IPS DF 4.7 (cell line): Measurements from ENCODE around the gene MAN2B1.
"Not testable (repeated sequence)": the region's sequence is repeated elsewhere in the genome, so short reads cannot be mapped to it uniquely, and the experiment has no call there.

ENCODE experiments used
- DNase-seq: peaks from one replicate; pipeline ENCODE4 v3.0.0-alpha.2; 2013; ENCODE audit warnings: low spot score; ENCODE audit errors: extremely low read depth

The MAN2B1 gene

GRCh38 chr19:12689581-12690216 lies 23.2 kb upstream of the MAN2B1 start:
- DNase-seq, result no peak

- no peak for DNase-seq
Observed at GRCh38 chr19:12689012-12689411, 22.5 kb upstream of the MAN2B1 start.

GRCh38 chr19:12687496-12688196 lies 21.1 kb upstream of the MAN2B1 start, which contains the start of gene GNG14:
GNG14 (plus strand) TSS chr19:12687998; CDS start chr19:12688049, 51 bp downstream.
- no peak for DNase-seq

GRCh38 chr19:12685831-12686230 lies 19.3 kb upstream of the MAN2B1 start:
- no peak for DNase-seq

- peak; percentile 94 for DNase-seq
Observed at GRCh38 chr19:12681074-12681987, 14.8 kb upstream of the MAN2B1 start, which contains the start of gene DHPS. DHPS (minus strand) TSS chr19:12681880; CDS start chr19:12681766, 114 bp downstream.

GRCh38 chr19:12680034-12680433 lies 13.5 kb upstream of the MAN2B1 start:
- no peak for DNase-seq

GRCh38 chr19:12678039-12678438 lies 11.5 kb upstream of the MAN2B1 start:
- not testable (repeated sequence) for DNase-seq

GRCh38 chr19:12676928-12677327 lies 10.4 kb upstream of the MAN2B1 start:
- DNase-seq, result no peak

- no peak for DNase-seq
Observed at GRCh38 chr19:12676384-12676792, 9.8 kb upstream of the MAN2B1 start.

GRCh38 chr19:12675940-12676339 lies 9.4 kb upstream of the MAN2B1 start:
- DNase-seq, result no peak

GRCh38 chr19:12675399-12675798 lies 8.9 kb upstream of the MAN2B1 start:
- DNase-seq, result no peak

- no peak for DNase-seq
Observed at GRCh38 chr19:12672744-12673143, 6.2 kb upstream of the MAN2B1 start.

GRCh38 chr19:12670159-12670928 lies 3.8 kb upstream of the MAN2B1 start:
- DNase-seq, result no peak

GRCh38 chr19:12669270-12670158 lies 3.0 kb upstream of the MAN2B1 start:
- DNase-seq, result no peak

- DNase-seq, result no peak
Observed at GRCh38 chr19:12668932-12669269, 2.4 kb upstream of the MAN2B1 start.

GRCh38 chr19:12668346-12668745 lies 1.8 kb upstream of the MAN2B1 start:
- DNase-seq, result no peak

- DNase-seq, result no peak
Observed at GRCh38 chr19:12667731-12668302, 1.3 kb upstream of the MAN2B1 start.

GRCh38 chr19:12665671-12666264 lies 774 bp downstream of the MAN2B1 start:
- no peak for DNase-seq

- no peak for DNase-seq
Observed at GRCh38 chr19:12665281-12665573, 1.3 kb downstream of the MAN2B1 start.
